HEK293 (cell line): ENCODE data around the gene C2orf74.
"Not testable (repeated sequence)": the region's sequence is repeated elsewhere in the genome, so short reads cannot be mapped to it uniquely, and the experiment has no call there.

ENCODE experiments used
- CTCF ChIA-PET: fragments of 350-600 bp; formaldehyde crosslinking; extraction: SDS; loops from one replicate; lab custom pipeline; 2021; ENCODE audit warnings: antibody characterized with exemption; lab: Yijun Ruan, JAX
- POLR2A ChIA-PET: fragments of 300-600 bp; formaldehyde crosslinking; extraction: SDS; loops from one replicate; lab custom pipeline; 2020; ENCODE audit warnings: antibody characterized with exemption, inconsistent platforms; lab: Yijun Ruan, JAX
- H3K27ac ChIP-seq: fragments of 200-500 bp; sonication (Bioruptor generic); 2 replicates; pipeline ENCODE4 v1.5.1; 2014; ENCODE audit warnings: low read depth, low read length, control low read depth, inconsistent platforms; ENCODE audit errors: extremely low read depth
- H3K36me3 ChIP-seq, 2 experiments: fragments of 200-500 bp in 1 of 2; sonication (Bioruptor generic) in 1 of 2; 1 replicate in 1 of 2; 2 replicates in 1 of 2; pipeline ENCODE4 v1.5.1; 2014 to 2017; ENCODE audit warnings: inconsistent platforms in 2 of 2, low read length in 2 of 2; ENCODE audit not compliant: control insufficient read depth in 2 of 2, insufficient read depth in 1 of 2
- H3K4me1 ChIP-seq: fragments of 200-500 bp; sonication (Bioruptor generic); 2 replicates; pipeline ENCODE4 v1.5.1; 2014; ENCODE audit warnings: mild to moderate bottlenecking, low read length, inconsistent platforms; ENCODE audit not compliant: control insufficient read depth, insufficient read depth
- H3K4me3 ChIP-seq: 2 replicates; pipeline ENCODE4 v1.5.1; 2011; ENCODE audit warnings: low read depth, mild to moderate bottlenecking, control low read depth, low read length, moderate library complexity
- H3K9me3 ChIP-seq: fragments of 200-500 bp; sonication (Bioruptor generic); 2 replicates; pipeline ENCODE4 v1.5.1; 2014; ENCODE audit warnings: low read depth, low read length, inconsistent platforms; ENCODE audit not compliant: control insufficient read depth, insufficient read depth
- KLF7 ChIP-seq: fragments of 450-650 bp; formaldehyde crosslinking; IDR thresholded peaks from 2 replicates; pipeline ENCODE4 v1.5.1; 2016; ENCODE audit warnings: missing biosample characterization, missing genetic modification characterization, borderline replicate concordance
- ZFP3 ChIP-seq: fragments of 450-650 bp; formaldehyde crosslinking; IDR thresholded peaks from 2 replicates; pipeline ENCODE4 v1.5.1; 2016; ENCODE audit warnings: low read depth, missing biosample characterization, missing genetic modification characterization
- ZNF10 ChIP-seq: fragments of 450-650 bp; formaldehyde crosslinking; IDR thresholded peaks from 2 replicates; pipeline ENCODE4 v1.5.1; 2017; ENCODE audit warnings: missing biosample characterization, missing genetic modification characterization
- ZNF184 ChIP-seq: fragments of 450-650 bp; IDR thresholded peaks from 2 replicates; pipeline ENCODE4 v1.5.1; 2018; ENCODE audit warnings: missing biosample characterization, mild to moderate bottlenecking, missing genetic modification characterization
- ZNF473 ChIP-seq: fragments of 450-650 bp; formaldehyde crosslinking; IDR thresholded peaks from 2 replicates; pipeline ENCODE4 v1.5.1; 2017; ENCODE audit warnings: missing biosample characterization, missing genetic modification characterization
- ZNF48 ChIP-seq: fragments of 450-650 bp; formaldehyde crosslinking; IDR thresholded peaks from 2 replicates; pipeline ENCODE4 v1.5.1; 2016; ENCODE audit warnings: missing biosample characterization, missing genetic modification characterization
- ZNF501 ChIP-seq: fragments of 450-650 bp; formaldehyde crosslinking; IDR thresholded peaks from 2 replicates; pipeline ENCODE4 v1.5.1; 2016; ENCODE audit warnings: missing biosample characterization, missing genetic modification characterization
- ZNF571 ChIP-seq: fragments of 450-650 bp; formaldehyde crosslinking; IDR thresholded peaks from 2 replicates; pipeline ENCODE4 v1.5.0; 2017; ENCODE audit warnings: missing biosample characterization, missing genetic modification characterization
- ZNF585B ChIP-seq: fragments of 450-650 bp; formaldehyde crosslinking; IDR thresholded peaks from 2 replicates; pipeline ENCODE4 v1.5.1; 2016; ENCODE audit warnings: missing biosample characterization, missing genetic modification characterization
- ZNF654 ChIP-seq: fragments of 450-650 bp; formaldehyde crosslinking; IDR thresholded peaks from 2 replicates; pipeline ENCODE4 v1.5.1; 2016; ENCODE audit warnings: low read depth, missing biosample characterization, missing genetic modification characterization
- ZNF747 ChIP-seq: fragments of 450-650 bp; formaldehyde crosslinking; IDR thresholded peaks from 2 replicates; pipeline ENCODE4 v1.5.1; 2016; ENCODE audit warnings: missing biosample characterization, missing genetic modification characterization
- ZNF76 ChIP-seq: fragments of 450-650 bp; formaldehyde crosslinking; IDR thresholded peaks from 2 replicates; pipeline ENCODE4; 2016; ENCODE audit warnings: low read depth, missing biosample characterization, missing genetic modification characterization, borderline replicate concordance
- TF ChIP-seq, protein P1 (sequence below): fragments of 450-650 bp; formaldehyde crosslinking; IDR thresholded peaks from 2 replicates; pipeline ENCODE4 v1.5.1; 2016; ENCODE audit warnings: missing biosample characterization, missing genetic modification characterization, borderline replicate concordance
- TF ChIP-seq, protein P2 (sequence below): fragments of 450-650 bp; formaldehyde crosslinking; IDR thresholded peaks from 2 replicates; pipeline ENCODE4 v1.5.1; 2016; ENCODE audit warnings: missing biosample characterization, missing genetic modification characterization
- TF ChIP-seq, protein P3 (sequence below): fragments of 450-650 bp; formaldehyde crosslinking; IDR thresholded peaks from 2 replicates; pipeline ENCODE4 v1.5.1; 2016; ENCODE audit warnings: missing biosample characterization, missing genetic modification characterization
- TF ChIP-seq, protein P4 (sequence below): fragments of 450-650 bp; formaldehyde crosslinking; IDR thresholded peaks from 2 replicates; pipeline ENCODE4 v1.5.1; 2017; ENCODE audit warnings: missing biosample characterization, missing genetic modification characterization

C2orf74 gene

DNA sequence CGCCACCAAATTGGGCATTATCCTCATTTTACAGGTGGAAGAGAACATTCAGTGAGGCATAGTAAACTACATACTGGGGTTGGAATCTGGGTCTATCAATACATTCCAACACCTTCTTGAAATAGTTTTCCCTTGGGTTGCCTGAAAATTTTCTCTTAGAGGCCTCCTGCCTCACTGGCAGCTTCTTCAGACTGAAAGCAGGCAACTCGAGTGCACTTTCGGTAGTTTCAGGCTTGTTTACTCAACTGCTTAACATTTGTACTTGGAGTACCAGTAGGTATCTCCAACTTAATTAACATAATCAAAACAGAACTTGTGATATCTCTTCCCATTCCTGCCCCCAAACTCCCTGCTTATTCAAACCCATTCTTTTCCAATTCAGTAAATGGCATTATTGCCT is 36.2 kb upstream of the C2orf74 start (continued):
- TF ChIP-seq, protein P1, sequence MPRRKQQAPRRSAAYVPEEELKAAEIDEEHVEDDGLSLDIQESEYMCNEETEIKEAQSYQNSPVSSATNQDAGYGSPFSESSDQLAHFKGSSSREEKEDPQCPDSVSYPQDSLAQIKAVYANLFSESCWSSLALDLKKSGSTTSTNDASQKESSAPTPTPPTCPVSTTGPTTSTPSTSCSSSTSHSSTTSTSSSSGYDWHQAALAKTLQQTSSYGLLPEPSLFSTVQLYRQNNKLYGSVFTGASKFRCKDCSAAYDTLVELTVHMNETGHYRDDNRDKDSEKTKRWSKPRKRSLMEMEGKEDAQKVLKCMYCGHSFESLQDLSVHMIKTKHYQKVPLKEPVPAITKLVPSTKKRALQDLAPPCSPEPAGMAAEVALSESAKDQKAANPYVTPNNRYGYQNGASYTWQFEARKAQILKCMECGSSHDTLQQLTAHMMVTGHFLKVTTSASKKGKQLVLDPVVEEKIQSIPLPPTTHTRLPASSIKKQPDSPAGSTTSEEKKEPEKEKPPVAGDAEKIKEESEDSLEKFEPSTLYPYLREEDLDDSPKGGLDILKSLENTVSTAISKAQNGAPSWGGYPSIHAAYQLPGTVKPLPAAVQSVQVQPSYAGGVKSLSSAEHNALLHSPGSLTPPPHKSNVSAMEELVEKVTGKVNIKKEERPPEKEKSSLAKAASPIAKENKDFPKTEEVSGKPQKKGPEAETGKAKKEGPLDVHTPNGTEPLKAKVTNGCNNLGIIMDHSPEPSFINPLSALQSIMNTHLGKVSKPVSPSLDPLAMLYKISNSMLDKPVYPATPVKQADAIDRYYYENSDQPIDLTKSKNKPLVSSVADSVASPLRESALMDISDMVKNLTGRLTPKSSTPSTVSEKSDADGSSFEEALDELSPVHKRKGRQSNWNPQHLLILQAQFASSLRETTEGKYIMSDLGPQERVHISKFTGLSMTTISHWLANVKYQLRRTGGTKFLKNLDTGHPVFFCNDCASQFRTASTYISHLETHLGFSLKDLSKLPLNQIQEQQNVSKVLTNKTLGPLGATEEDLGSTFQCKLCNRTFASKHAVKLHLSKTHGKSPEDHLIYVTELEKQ = no peak
- TF ChIP-seq ZNF585B (tag by site-specific recombination) = no peak
- TF ChIP-seq, protein P2, sequence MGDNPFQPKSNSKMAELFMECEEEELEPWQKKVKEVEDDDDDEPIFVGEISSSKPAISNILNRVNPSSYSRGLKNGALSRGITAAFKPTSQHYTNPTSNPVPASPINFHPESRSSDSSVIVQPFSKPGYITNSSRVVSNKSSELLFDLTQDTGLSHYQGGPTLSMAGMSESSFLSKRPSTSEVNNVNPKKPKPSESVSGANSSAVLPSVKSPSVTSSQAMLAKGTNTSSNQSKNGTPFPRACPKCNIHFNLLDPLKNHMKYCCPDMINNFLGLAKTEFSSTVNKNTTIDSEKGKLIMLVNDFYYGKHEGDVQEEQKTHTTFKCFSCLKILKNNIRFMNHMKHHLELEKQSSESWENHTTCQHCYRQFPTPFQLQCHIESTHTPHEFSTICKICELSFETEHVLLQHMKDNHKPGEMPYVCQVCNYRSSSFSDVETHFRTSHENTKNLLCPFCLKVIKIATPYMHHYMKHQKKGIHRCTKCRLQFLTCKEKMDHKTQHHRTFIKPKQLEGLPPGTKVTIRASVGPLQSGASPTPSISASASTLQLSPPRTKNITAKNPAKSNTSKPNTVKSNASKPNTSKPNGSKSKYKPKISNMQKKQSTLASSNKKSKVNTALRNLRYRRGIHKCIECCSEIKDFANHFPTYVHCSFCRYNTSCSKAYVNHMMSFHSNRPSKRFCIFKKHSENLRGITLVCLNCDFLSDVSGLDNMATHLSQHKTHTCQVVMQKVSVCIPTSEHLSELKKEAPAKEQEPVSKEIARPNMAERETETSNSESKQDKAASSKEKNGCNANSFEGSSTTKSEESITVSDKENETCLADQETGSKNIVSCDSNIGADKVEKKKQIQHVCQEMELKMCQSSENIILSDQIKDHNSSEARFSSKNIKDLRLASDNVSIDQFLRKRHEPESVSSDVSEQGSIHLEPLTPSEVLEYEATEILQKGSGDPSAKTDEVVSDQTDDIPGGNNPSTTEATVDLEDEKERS = no peak
- no peak for TF ChIP-seq ZNF571 (tag by site-specific recombination)
- TF ChIP-seq, protein P3, sequence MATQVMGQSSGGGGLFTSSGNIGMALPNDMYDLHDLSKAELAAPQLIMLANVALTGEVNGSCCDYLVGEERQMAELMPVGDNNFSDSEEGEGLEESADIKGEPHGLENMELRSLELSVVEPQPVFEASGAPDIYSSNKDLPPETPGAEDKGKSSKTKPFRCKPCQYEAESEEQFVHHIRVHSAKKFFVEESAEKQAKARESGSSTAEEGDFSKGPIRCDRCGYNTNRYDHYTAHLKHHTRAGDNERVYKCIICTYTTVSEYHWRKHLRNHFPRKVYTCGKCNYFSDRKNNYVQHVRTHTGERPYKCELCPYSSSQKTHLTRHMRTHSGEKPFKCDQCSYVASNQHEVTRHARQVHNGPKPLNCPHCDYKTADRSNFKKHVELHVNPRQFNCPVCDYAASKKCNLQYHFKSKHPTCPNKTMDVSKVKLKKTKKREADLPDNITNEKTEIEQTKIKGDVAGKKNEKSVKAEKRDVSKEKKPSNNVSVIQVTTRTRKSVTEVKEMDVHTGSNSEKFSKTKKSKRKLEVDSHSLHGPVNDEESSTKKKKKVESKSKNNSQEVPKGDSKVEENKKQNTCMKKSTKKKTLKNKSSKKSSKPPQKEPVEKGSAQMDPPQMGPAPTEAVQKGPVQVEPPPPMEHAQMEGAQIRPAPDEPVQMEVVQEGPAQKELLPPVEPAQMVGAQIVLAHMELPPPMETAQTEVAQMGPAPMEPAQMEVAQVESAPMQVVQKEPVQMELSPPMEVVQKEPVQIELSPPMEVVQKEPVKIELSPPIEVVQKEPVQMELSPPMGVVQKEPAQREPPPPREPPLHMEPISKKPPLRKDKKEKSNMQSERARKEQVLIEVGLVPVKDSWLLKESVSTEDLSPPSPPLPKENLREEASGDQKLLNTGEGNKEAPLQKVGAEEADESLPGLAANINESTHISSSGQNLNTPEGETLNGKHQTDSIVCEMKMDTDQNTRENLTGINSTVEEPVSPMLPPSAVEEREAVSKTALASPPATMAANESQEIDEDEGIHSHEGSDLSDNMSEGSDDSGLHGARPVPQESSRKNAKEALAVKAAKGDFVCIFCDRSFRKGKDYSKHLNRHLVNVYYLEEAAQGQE (tag by site-specific recombination) = no peak

DNA sequence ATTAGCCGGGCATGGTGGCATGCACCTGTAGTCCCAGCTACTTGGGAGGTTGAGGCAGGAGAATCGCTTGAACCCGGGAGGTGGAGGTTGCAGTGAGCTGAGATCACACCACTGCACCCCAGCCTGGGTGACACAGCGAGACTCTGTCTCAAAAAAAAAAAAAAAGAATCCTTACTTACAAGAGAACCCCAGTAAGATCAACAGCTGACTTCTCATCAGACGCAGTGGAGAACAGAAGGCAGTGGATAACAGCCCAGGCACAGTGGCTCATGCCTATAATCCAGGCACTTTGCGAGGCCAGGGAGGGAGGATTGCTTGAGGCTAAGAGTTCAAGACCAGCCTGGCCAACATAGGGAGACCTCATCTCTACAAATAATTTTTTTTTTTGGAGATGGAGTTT is 33.9 kb upstream of the C2orf74 start:
- H3K4me3 ChIP-seq, H3K9me3 ChIP-seq, H3K36me3 ChIP-seq, H3K4me1 ChIP-seq, H3K27ac ChIP-seq, CTCF ChIA-PET: not testable (repeated sequence)
- POLR2A ChIA-PET = interaction anchor here (0.7 kb wide), 1 partner anchor 321 kb away, joined by 3 read pairs; no protein-coding TSS in a partner anchor

DNA sequence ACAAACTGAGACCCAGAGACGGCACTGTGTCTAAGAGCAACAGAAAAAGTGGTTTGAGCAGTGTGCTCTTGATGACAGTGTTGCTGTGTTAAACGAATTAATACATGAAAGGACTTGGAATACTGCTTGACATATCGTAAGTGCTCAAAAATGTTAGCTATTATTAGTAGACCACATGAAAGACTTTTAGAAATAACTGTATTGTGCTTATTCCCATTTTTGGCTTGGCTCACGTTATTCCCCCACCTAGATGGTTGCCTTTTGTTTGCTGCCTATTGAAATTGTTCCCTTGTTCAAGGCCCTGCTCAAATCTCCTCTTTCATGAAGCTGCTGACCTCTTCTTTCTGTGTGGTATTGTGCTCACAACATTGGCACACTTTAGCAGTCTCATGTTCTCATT is 27.8 kb upstream of the C2orf74 start:
- H3K27ac ChIP-seq = no peak overlapping the region
- TF ChIP-seq, protein P4, sequence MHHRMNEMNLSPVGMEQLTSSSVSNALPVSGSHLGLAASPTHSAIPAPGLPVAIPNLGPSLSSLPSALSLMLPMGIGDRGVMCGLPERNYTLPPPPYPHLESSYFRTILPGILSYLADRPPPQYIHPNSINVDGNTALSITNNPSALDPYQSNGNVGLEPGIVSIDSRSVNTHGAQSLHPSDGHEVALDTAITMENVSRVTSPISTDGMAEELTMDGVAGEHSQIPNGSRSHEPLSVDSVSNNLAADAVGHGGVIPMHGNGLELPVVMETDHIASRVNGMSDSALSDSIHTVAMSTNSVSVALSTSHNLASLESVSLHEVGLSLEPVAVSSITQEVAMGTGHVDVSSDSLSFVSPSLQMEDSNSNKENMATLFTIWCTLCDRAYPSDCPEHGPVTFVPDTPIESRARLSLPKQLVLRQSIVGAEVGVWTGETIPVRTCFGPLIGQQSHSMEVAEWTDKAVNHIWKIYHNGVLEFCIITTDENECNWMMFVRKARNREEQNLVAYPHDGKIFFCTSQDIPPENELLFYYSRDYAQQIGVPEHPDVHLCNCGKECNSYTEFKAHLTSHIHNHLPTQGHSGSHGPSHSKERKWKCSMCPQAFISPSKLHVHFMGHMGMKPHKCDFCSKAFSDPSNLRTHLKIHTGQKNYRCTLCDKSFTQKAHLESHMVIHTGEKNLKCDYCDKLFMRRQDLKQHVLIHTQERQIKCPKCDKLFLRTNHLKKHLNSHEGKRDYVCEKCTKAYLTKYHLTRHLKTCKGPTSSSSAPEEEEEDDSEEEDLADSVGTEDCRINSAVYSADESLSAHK (tag by site-specific recombination) = no peak
- TF ChIP-seq ZNF48 (tag by site-specific recombination) = no peak
- no peak for TF ChIP-seq ZNF501 (tag by site-specific recombination)
- TF ChIP-seq ZNF473 = no peak
- TF ChIP-seq ZNF747 (tag by site-specific recombination) = no peak
- TF ChIP-seq ZNF10 (tag by site-specific recombination) = no peak
- no peak for TF ChIP-seq ZNF184
- no peak for TF ChIP-seq KLF7
- TF ChIP-seq ZNF654 (tag by site-specific recombination) = no peak
- no peak for TF ChIP-seq ZFP3 (tag by site-specific recombination)
- no peak for TF ChIP-seq ZNF76 (tag by site-specific recombination)
- H3K36me3 ChIP-seq = no peaks in the 10 kb centered on the region; a peak in 1 of 3 replicates
- H3K4me3 ChIP-seq = no peak overlapping the region
- CTCF ChIA-PET = interaction anchor here (1.2 kb wide), 1 partner anchor 524 kb away, joined by 3 read pairs; no protein-coding TSS in a partner anchor
- POLR2A ChIA-PET = no interaction called here
- H3K4me1 ChIP-seq = no peaks in the 10 kb centered on the region
- H3K9me3 ChIP-seq = no peaks in the 10 kb centered on the region
